ENCODE data around the gene CCNK.

- TF ChIP-seq CTCF (conservative IDR thresholded peaks at IDR 0.05) = no peak
- TF ChIP-seq EZH2 (IDR thresholded peaks at IDR 0.05; ENCODE audit: low read depth) = no peak
Observed at GRCh38 chr14:99552021-99552553, 70.9 kb downstream of the CCNK start.
